HT1080 (cell line): ENCODE measurements around the gene SSH2. TPM values are rescaled to one million over a fixed set of nuclear protein-coding genes. Genes with fewer than 3 reads are reported as not detected.

Experiments
- DNase-seq: peaks from one replicate; pipeline ENCODE4 v3.0.0-alpha.2; 2015; ENCODE audit warnings: low read depth
- total RNA-seq: library from RNA; depleted of rRNA; stranded (reverse); fragments of >200 nt; shearing (Covaris generic); gene quantifications from 2 replicates; pipeline ENCODE4 v1.2.3, GENCODE V29; 2014

Gene SSH2
- total RNA-seq, 1 experiment from 2014 or later, result 15.8 TPM

GRCh38 chr17:29640981-29641642, 288.9 kb downstream of the SSH2 start:
- DNase-seq, result no peak

GRCh38 chr17:29640413-29640812, 289.6 kb downstream of the SSH2 start:
- peak; percentile 51 for DNase-seq

GRCh38 chr17:29633886-29634285, 296.1 kb downstream of the SSH2 start:
- DNase-seq, result no peak

- DNase-seq, result no peak
Measured at GRCh38 chr17:29630630-29631193, 299.3 kb downstream of the SSH2 start.

- DNase-seq, result no peak
Measured at GRCh38 chr17:29629839-29630238, 300.2 kb downstream of the SSH2 start.

GRCh38 chr17:29628644-29629043, 301.4 kb downstream of the SSH2 start:
- no peak for DNase-seq

- DNase-seq, result no peak
Measured at GRCh38 chr17:29627951-29628350, 302.1 kb downstream of the SSH2 start.

- peak; percentile 63 for DNase-seq
Measured at GRCh38 chr17:29625037-29625750, 304.8 kb downstream of the SSH2 start.

- no peak for DNase-seq
Measured at GRCh38 chr17:29624586-29624985, 305.4 kb downstream of the SSH2 start.

- DNase-seq, result no peak
Measured at GRCh38 chr17:29623283-29623647, 306.8 kb downstream of the SSH2 start.

- DNase-seq, result no peak
Measured at GRCh38 chr17:29622337-29623282, 307.4 kb downstream of the SSH2 start, which contains the start of gene CORO6. CORO6 (minus strand) TSS chr17:29622912; CDS start chr17:29621421, 1,491 bp downstream.

GRCh38 chr17:29621751-29622194, 308.3 kb downstream of the SSH2 start:
- DNase-seq, result peak; percentile 36

GRCh38 chr17:29620779-29621500, 309.1 kb downstream of the SSH2 start:
- no peak for DNase-seq

- peak; percentile 72 for DNase-seq
Measured at GRCh38 chr17:29620271-29620670, 309.8 kb downstream of the SSH2 start.

- peak; percentile 56 for DNase-seq
Measured at GRCh38 chr17:29619251-29619650, 310.8 kb downstream of the SSH2 start.

GRCh38 chr17:29618272-29619065, 311.6 kb downstream of the SSH2 start:
- no peak for DNase-seq

GRCh38 chr17:29617481-29618271, 312.4 kb downstream of the SSH2 start:
- no peak for DNase-seq

- DNase-seq, result no peak
Measured at GRCh38 chr17:29617125-29617480, 312.9 kb downstream of the SSH2 start.
